ENCODE results near the gene MACROD2. TPM values are rescaled to one million over a fixed set of nuclear protein-coding genes. Genes with fewer than 3 reads are reported as not detected.

The MACROD2 gene
- polyA plus RNA-seq, 2 of the 4 experiments (the other 2 are of a cell fraction) = 0.96 to 1.3 TPM

GRCh38 chr20:15166744-15167143, 1171.4 kb downstream of the MACROD2 start:
- Histone ChIP-seq H3K9me3 (peaks cover 6% of the 10 kb centered on the region; the same call in 2 of the 3 replicates), H3K4me2 (no peak overlapping the region), H3K4me1 (peaks cover 4% of the 10 kb centered on the region; the same call in 1 of the 3 replicates), H3K4me3 (no peak overlapping the region), H3K27ac (no peak overlapping the region)
- ATAC-seq (no peak), FAIRE-seq (no peak), DNase-seq (ENCODE audit: low read depth in 1 of 2, low spot score in 1 of 2) (no peak)
- ChIA-PET POLR2A (no interaction called here), CTCF (no interaction called here)
- TF ChIP-seq PBX3 (IDR thresholded peaks at IDR 0.05) (no peak), ZSCAN20 (CRISPR knock-in tag; IDR thresholded peaks at IDR 0.05) (no peak), HOXB13 (CRISPR knock-in tag; IDR thresholded peaks at IDR 0.05; ENCODE audit: low read depth) (no peak), JUN (IDR thresholded peaks at IDR 0.05) (no peak), RARB (CRISPR knock-in tag; IDR thresholded peaks at IDR 0.05) (no peak), HEYL (CRISPR knock-in tag; IDR thresholded peaks at IDR 0.05) (no peak), HMGXB4 (CRISPR knock-in tag; IDR thresholded peaks at IDR 0.05; ENCODE audit: borderline replicate concordance) (no peak), TP53 (CRISPR knock-in tag; IDR thresholded peaks at IDR 0.05) (no peak), TFCP2L1 (CRISPR knock-in tag; IDR thresholded peaks at IDR 0.05) (no peak), FOXS1 (CRISPR knock-in tag; IDR thresholded peaks at IDR 0.05) (no peak), MYC (IDR thresholded peaks at IDR 0.05; ENCODE audit: borderline replicate concordance, low read length) (no peak), BHLHE40 (IDR thresholded peaks at IDR 0.05; ENCODE audit: low read depth, low read length) (no peak), POLR2A (IDR thresholded peaks at IDR 0.05; ENCODE audit: low read length) (no peak), USF2 (IDR thresholded peaks at IDR 0.05) (no peak), E2F6 (IDR thresholded peaks at IDR 0.05; ENCODE audit: borderline replicate concordance, low read depth) (no peak), FOSB (CRISPR knock-in tag; IDR thresholded peaks at IDR 0.05) (no peak), EHF (CRISPR knock-in tag; IDR thresholded peaks at IDR 0.05) (no peak), EP300 (IDR thresholded peaks at IDR 0.05) (no peak), RNF2 (IDR thresholded peaks at IDR 0.05; ENCODE audit: borderline replicate concordance, low read depth) (no peak), EHMT2 (IDR thresholded peaks at IDR 0.05; ENCODE audit: low read depth) (no peak)

- ChIA-PET POLR2A (no interaction called here), CTCF (no interaction called here)
- no peak for DNase-seq (ENCODE audit: low read depth in 1 of 2, low spot score in 1 of 2)
- ATAC-seq = no peak
- 19% methylated on average over 3 of the region's 3 CpGs for WGBS (ENCODE audit: missing lambda C conversion rate)
- H3K4me2 ChIP-seq = no peak overlapping the region
- no peaks in the 10 kb centered on the region for H3K4me1 ChIP-seq
- no peak for FAIRE-seq
- H3K9me3 ChIP-seq = 0 out of 3 replicates have a peak, but pooled peaks cover 9% of the 10 kb centered on the region
- TF ChIP-seq MAFK (IDR thresholded peaks at IDR 0.05; ENCODE audit: partially characterized antibody) (no peak), ZFP36 (IDR thresholded peaks at IDR 0.05; ENCODE audit: borderline replicate concordance, partially characterized antibody) (no peak), GATA3 (IDR thresholded peaks at IDR 0.05; ENCODE audit: borderline replicate concordance) (no peak), EHMT2 (IDR thresholded peaks at IDR 0.05; ENCODE audit: low read depth) (no peak), BHLHE40 (IDR thresholded peaks at IDR 0.05; ENCODE audit: low read depth, low read length) (no peak), ESRRA (IDR thresholded peaks at IDR 0.05; ENCODE audit: borderline replicate concordance, low read length) (no peak)
- no peak overlapping the region for H3K4me3 ChIP-seq
- no peak overlapping the region for H3K27ac ChIP-seq
Measured at GRCh38 chr20:15171016-15171415, 1175.7 kb downstream of the MACROD2 start.

Measured in A549 (cell line).